ENCODE results near the gene KHSRP. TPM values are rescaled to one million over a fixed set of nuclear protein-coding genes. Genes with fewer than 3 reads are reported as not detected.

KHSRP gene
- total RNA-seq, 2 donors from 2014 or later: 210 to 433 TPM

- TF ChIP-seq CTCF (IDR thresholded peaks at IDR 0.05): no peak
- Histone ChIP-seq H3K4me1 (no peaks in the 10 kb centered on the region), H3K27me3 (no peaks in the 10 kb centered on the region), H3K27ac (no peak overlapping the region), H3K4me3 (no peak overlapping the region), H3K9ac (ENCODE audit: low read depth in 2 of 2, low read length in 2 of 2) (no peak overlapping the region), H3K36me3 (peaks cover 38% of the 10 kb centered on the region), H3K9me3 (no peaks in the 10 kb centered on the region)
- DNase-seq: no peak
- intact Hi-C loops (cut with DNase I): no loop called here
These were observed 9.6 kb downstream of the KHSRP start for GRCh38 chr19:6414793-6415590.

- Histone ChIP-seq H3K4me1 (no peaks in the 10 kb centered on the region), H3K4me3 (no peak overlapping the region), H3K27ac (no peak overlapping the region), H3K9me3 (no peaks in the 10 kb centered on the region), H3K9ac (ENCODE audit: low read depth in 2 of 2, low read length in 2 of 2) (no peak overlapping the region), H3K27me3 (no peaks in the 10 kb centered on the region), H3K36me3 (peaks cover 34% of the 10 kb centered on the region)
- no peak for TF ChIP-seq CTCF (IDR thresholded peaks at IDR 0.05)
- intact Hi-C loops (cut with DNase I): no loop called here
- no peak for DNase-seq
These were observed 10.6 kb downstream of the KHSRP start for GRCh38 chr19:6413721-6414643.

- peaks cover 34% of the 10 kb centered on the region for H3K36me3 ChIP-seq
- no peaks in the 10 kb centered on the region for H3K27me3 ChIP-seq
- H3K9me3 ChIP-seq: no peaks in the 10 kb centered on the region
- no peak for TF ChIP-seq CTCF (IDR thresholded peaks at IDR 0.05)
- DNase-seq: no peak
- intact Hi-C loops (cut with DNase I): no loop called here
- no peak overlapping the region for H3K27ac ChIP-seq
- H3K4me3 ChIP-seq: no peak overlapping the region
- no peak overlapping the region for H3K9ac ChIP-seq (ENCODE audit: low read depth in 2 of 2, low read length in 2 of 2)
- H3K4me1 ChIP-seq: no peaks in the 10 kb centered on the region
These were observed 11.3 kb downstream of the KHSRP start for GRCh38 chr19:6413291-6413690.

GRCh38 chr19:6412447-6413091 is 12.0 kb downstream of the KHSRP start:
- intact Hi-C loops (cut with DNase I): no loop called here
- H3K36me3 ChIP-seq: peaks cover 27% of the 10 kb centered on the region
- DNase-seq: peak; percentile 73
- peak overlapping the region in 1 of 2 donors; percentile 24 for H3K9ac ChIP-seq (ENCODE audit: low read depth in 2 of 2, low read length in 2 of 2)
- TF ChIP-seq CTCF (IDR thresholded peaks at IDR 0.05): peak; percentile 71
- no peaks in the 10 kb centered on the region for H3K4me1 ChIP-seq
- H3K27ac ChIP-seq: no peak overlapping the region
- H3K9me3 ChIP-seq: no peaks in the 10 kb centered on the region
- H3K27me3 ChIP-seq: no peaks in the 10 kb centered on the region
- no peak overlapping the region for H3K4me3 ChIP-seq

- TF ChIP-seq CTCF (IDR thresholded peaks at IDR 0.05): no peak
- intact Hi-C loops (cut with DNase I): no loop called here
- Histone ChIP-seq H3K27ac (no peak overlapping the region), H3K4me1 (no peaks in the 10 kb centered on the region), H3K9ac (ENCODE audit: low read depth in 2 of 2, low read length in 2 of 2) (no peak overlapping the region), H3K4me3 (no peak overlapping the region), H3K36me3 (peaks cover 22% of the 10 kb centered on the region), H3K27me3 (no peaks in the 10 kb centered on the region), H3K9me3 (no peaks in the 10 kb centered on the region)
- no peak for DNase-seq
These were observed 12.6 kb downstream of the KHSRP start for GRCh38 chr19:6412061-6412446.
